ENCODE data around the gene CBX8.

The CBX8 gene

GRCh38 chr17:79796763-79797491 lies at the start of gene CBX8:
CBX8 (minus strand) TSS chr17:79797077; CDS start chr17:79796998, 79 bp downstream.
- DNase-seq = peak; percentile 98

- DNase-seq = no peak
Measured at GRCh38 chr17:79845601-79845949, 48.7 kb upstream of the CBX8 start.

DNA sequence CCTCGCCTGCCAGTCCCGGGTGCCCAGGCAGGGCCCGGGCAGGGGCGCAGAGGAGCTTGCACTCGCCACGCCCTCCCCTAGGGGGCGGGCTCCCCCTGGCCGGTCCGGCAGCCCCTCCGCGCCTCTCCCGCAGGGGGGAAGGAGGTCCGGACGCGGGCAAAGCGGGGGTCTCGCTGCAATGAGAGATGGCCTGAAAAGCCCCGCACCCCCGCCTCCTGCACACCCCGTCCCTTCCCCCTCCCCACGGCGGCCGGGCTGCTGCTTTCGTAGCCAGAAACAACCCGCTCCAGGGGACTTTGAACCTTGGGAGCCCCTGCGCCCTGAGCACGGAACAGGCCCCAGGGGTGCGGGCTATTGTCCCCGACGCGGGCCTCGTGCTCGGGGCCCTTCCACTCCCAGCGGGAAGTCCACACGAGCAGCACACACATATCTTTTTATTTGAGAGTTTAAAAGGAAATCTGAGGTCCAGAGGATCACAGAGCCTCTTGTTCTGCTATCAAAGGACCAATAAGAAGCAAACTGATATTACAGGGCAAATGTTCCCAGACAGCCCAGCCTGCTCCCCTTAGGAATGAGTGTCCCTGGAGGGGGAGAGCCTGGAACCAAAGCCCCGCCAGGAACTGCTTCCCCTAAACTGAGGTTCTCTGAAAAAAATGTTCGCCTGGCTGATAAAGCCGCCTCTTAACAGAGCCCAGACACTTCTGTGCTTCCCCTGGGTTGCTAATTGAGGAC lies 48.2 kb upstream of the CBX8 start:
- no peak for DNase-seq

- DNase-seq = no peak
Measured at GRCh38 chr17:79843816-79844800, 47.2 kb upstream of the CBX8 start.

- DNase-seq = no peak
Measured at GRCh38 chr17:79843474-79843815, 46.6 kb upstream of the CBX8 start.

- DNase-seq = no peak
Measured at GRCh38 chr17:79842656-79843473, 46.0 kb upstream of the CBX8 start.

- no peak for DNase-seq
Measured at GRCh38 chr17:79842136-79842655, 45.3 kb upstream of the CBX8 start.

DNA sequence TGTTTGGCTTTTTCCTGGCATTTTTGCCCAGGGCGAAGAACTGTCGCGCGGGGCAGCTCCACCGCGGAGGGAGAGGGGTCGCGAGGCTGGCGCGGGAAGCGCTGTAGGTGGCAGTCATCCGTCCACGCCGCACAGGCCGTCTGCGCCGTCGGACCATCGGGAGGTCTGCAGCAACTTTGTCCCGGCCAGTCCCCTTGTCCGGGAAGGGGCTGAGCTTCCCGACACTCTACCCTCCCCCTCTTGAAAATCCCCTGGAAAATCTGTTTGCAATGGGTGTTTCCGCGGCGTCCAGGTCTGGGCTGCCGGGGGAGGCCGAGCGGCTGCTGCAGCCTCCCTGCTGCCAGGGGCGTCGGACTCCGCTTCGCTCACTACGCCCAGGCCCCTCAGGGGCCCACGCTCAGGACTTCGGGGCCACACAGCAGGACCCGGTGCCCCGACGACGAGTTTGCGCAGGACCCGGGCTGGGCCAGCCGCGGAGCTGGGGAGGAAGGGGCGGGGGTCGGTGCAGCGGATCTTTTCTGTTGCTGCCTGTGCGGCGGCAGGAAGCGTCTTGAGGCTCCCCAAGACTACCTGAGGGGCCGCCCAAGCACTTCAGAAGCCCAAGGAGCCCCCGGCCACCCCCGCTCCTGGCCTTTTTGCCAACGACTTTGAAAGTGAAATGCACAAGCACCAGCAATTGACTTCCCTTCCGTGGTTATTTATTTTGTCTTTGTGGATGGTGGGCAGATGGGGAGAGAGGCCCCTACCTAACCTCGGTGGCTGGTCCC lies 44.7 kb upstream of the CBX8 start:
- no peak for DNase-seq

DNA sequence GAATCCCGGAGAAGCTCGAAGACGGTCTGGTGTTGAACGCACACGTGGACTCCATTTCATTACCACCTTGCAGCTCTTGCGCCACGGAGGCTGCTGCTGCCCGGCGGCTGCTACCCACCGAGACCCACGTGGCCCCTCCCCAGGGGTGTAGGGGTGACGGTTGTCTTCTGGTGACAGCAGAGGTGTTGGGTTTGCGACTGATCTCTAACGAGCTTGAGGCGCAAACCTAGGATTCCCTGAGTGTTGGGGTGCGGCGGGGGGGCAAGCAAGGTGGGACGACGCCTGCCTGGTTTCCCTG lies 44.1 kb upstream of the CBX8 start:
- DNase-seq = no peak

DNA sequence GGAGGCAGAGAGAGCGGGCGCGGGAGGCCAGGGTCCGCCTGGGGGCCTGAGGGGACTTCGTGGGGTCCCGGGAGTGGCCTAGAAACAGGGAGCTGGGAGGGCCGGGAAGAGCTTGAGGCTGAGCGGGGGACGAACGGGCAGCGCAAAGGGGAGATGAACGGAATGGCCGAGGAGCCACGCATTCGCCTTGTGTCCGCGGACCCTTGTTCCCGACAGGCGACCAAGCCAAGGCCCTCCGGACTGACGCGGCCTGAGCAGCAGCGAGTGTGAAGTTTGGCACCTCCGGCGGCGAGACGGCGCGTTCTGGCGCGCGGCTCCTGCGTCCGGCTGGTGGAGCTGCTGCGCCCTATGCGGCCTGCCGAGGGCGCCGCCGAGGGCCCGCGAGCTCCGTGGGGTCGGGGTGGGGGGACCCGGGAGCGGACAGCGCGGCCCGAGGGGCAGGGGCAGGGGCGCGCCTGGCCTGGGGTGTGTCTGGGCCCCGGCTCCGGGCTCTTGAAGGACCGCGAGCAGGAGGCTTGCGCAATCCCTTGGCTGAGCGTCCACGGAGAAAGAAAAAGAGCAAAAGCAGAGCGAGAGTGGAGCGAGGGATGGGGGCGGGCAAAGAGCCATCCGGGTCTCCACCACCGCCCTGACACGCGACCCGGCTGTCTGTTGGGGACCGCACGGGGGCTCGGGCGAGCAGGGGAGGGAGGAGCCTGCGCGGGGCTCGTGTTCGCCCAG lies 43.6 kb upstream of the CBX8 start:
- DNase-seq = no peak

DNA sequence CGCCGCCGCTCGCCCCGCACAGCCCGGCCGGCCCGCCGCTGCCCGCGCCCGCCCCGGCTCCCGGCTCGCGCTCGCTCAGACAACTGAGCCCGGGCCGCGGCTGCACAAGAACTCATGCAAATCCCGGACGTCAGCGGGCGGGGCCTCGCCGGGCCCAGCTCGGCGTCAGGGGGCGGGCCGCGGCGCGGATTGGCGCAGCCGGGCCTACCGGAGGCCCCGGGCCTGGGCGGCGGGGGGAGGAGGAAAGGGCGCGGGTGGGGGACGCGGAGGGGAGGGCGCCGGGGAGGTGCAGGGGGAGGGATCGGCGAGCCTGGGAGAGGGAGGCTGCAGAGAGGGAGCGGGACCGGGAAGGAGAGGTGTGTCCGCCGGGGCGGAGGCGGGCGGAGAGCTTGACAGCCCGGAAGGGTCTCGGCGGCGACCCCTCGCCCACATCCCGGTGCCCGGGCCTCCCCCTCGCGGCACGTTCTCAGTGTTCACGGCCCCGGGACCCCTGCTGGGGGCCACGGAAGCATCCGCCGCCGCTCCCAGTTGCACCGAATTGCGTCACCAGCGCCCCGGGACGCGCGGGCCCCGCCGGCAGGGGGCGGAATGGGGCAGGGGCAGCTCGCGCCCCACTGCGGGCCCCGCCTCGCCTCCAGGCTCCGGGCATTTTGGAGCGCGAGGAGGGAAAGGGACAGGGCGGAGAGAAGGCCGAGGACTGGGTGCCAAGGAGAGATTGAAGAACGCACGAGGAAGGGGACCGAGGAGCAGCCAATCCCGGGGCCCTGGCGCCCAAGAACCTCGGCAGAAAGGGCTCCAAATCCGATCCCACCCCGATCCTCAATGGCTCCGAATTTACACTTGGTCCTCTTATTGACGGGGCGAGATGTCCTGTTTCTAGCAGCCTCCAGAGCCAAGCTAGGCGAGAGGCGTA lies 42.7 kb upstream of the CBX8 start, which contains the start of gene CBX4:
Gene CBX4, minus strand, starts transcription at position 85 of the 913 bp plus-strand sequence. CDS start 189 bp downstream, outside the sequence.
- DNase-seq = peak; percentile 81

DNA sequence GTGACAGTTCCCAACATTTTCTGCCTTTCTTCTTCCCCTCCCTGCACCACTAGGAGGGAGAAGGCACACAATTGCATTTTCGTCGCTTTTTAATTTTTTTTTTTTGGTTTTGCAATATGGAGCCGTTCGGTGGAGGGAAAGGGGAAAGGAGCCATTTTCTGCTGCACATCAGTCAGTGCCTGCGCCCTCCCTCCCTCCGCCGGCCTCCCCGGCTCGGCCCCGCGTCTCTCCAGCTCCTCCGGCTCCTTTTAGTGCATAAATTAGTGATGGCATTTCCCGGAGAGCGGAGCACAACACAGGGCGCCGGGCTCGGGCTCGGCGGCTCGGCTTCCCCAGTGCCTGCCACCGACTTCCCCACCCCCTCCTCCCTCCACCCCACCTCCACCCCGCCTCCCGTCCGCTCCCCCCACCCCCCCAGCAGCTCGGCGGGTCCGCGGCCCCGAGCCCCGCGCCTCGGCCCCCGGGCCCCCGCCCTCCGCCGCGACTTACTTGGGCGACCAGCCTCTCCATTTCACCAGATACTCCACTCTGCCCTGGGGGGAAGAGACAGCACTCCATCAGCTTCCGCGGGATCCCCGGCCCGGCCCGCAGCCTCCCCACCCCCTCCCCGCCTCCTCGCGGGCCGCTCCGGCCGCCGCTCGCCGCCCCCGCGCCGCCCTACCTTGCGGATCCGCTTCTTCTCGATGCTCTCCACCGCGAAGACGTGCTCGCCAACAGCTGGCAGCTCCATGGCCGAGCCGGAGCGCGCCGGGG lies 41.8 kb upstream of the CBX8 start:
- DNase-seq = no peak

- no peak for DNase-seq
Measured at GRCh38 chr17:79837888-79838521, 41.1 kb upstream of the CBX8 start.

DNA sequence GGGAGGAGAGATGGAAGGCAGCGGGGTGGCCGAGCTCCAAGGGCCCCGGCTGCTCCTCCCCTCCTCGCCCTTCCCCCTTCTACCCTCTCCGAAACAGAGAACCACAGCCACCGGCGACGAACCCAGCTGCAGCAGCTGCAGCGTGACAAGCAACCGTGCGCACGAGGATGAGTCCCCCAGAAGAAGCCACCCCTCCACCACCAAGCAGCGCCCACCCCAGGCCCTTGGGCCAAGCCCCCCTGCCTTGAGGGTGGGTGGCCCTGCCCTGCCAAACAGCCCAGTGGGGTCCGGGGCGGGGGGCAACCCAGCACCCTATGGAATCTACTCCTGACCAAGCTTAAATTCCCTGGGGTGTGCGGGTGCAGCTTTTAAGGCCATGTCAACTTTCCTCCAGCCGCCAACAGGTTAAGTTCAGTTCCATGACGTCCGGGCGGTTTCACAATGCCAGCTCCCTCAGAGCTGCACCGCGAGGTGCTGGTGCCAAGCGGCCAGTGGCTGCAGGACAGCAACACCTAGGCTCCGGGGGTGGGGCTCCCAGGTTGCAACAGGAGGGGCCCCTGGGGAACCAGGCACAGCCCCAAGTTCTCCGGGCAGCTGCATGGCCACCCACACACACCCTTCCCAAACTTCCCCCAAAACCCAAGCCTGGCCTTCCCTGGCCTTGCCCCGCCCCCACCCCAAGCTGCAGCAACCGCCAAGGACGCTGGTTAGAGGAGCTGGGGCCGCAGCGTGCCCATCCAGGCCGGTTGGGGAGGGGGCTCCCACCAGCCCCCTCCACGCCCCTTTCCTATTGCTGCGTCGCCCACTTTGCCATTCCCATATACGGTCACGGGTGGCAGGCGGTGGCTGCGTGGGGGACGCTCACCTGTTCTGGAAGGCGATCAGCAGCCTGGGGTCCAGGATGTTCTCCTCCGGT lies 40.4 kb upstream of the CBX8 start:
- no peak for DNase-seq

GRCh38 chr17:79836510-79836971 lies 39.7 kb upstream of the CBX8 start:
- no peak for DNase-seq

DNA sequence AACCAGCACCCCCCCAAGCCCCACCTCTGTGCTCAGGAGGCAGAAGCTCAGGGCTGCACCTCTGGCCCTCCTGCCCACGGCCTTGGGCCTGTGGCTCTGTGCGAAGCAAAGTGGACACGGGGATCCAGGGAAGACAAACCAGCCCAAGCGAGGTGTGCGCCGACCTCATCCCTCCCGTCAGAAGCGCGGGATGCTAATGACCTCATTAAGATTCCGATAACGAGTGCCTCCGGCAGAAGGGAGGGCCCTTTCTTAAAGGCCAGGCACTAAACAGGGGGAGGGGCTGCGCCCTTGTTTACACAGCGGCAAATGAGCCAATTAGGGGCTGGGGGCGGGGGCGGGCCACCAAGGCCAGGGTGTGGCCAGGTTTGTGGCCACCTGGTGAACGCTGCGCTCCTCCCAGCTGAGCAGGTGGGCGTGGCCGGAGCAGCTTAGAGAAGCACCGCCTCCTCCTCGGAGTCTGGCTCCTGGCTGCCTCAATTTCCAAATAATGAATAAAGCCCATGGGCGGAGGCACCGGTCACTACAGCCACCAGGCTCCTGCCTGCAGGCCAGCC lies 39.2 kb upstream of the CBX8 start:
- DNase-seq = peak; percentile 90

DNA sequence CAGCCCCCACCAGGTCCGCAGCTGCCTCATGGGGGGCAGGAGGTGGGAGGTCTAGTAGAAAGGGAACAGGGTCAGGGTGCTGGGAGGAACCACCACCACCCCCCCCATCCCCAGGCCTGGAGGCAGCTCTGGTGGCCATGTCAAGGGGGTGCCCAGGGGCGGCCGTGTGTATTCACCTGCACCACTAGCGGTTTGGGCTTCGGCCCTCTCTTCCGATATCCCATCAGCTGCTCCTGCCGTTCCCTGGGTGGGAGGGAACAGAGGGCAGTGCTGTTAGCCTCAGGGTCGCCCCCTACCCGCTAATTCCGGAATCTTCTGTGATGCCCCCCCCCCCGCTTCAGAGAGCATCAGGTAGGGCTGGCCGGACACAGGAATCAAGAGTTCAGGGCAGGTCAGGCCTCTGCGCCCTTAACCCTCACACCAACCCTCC lies 38.6 kb upstream of the CBX8 start:
- no peak for DNase-seq
